ENCODE measurements around the gene CYBA.
A peak's percentile ranks its signal among the peaks of the same experiment; 100 is the strongest.

The CYBA gene

GRCh38 chr16:88650749-88651275 lies at the start of gene CYBA:
Gene CYBA, minus strand, starts transcription at chr16:88651053. Its CDS starts 40 bp downstream, at chr16:88651013.
- DNase-seq (ENCODE audit: low spot score) = peak; percentile 88

GRCh38 chr16:88700322-88700635 lies 49.4 kb upstream of the CYBA start:
- DNase-seq (ENCODE audit: low spot score) = no peak

- no peak for DNase-seq (ENCODE audit: low spot score)
These were observed 48.3 kb upstream of the CYBA start for GRCh38 chr16:88699180-88699579.

GRCh38 chr16:88698646-88699045 lies 47.8 kb upstream of the CYBA start:
- DNase-seq (ENCODE audit: low spot score) = no peak

GRCh38 chr16:88697831-88698615 lies 47.2 kb upstream of the CYBA start:
- DNase-seq (ENCODE audit: low spot score) = no peak

GRCh38 chr16:88697116-88697830 lies 46.4 kb upstream of the CYBA start:
- DNase-seq (ENCODE audit: low spot score) = no peak

GRCh38 chr16:88696441-88696840 lies 45.6 kb upstream of the CYBA start:
- no peak for DNase-seq (ENCODE audit: low spot score)

GRCh38 chr16:88695753-88696152 lies 44.9 kb upstream of the CYBA start:
- DNase-seq (ENCODE audit: low spot score) = no peak

GRCh38 chr16:88695218-88695617 lies 44.4 kb upstream of the CYBA start:
- no peak for DNase-seq (ENCODE audit: low spot score)

- DNase-seq (ENCODE audit: low spot score) = no peak
These were observed 43.6 kb upstream of the CYBA start for GRCh38 chr16:88694221-88695087.

GRCh38 chr16:88693420-88694177 lies 42.7 kb upstream of the CYBA start:
- DNase-seq (ENCODE audit: low spot score) = no peak

GRCh38 chr16:88692861-88693260 lies 42.0 kb upstream of the CYBA start:
- no peak for DNase-seq (ENCODE audit: low spot score)

GRCh38 chr16:88691924-88692560 lies 41.2 kb upstream of the CYBA start:
- no peak for DNase-seq (ENCODE audit: low spot score)

GRCh38 chr16:88691129-88691813 lies 40.4 kb upstream of the CYBA start:
- DNase-seq (ENCODE audit: low spot score) = no peak

- DNase-seq (ENCODE audit: low spot score) = no peak
These were observed 39.7 kb upstream of the CYBA start for GRCh38 chr16:88690341-88691128.

- no peak for DNase-seq (ENCODE audit: low spot score)
These were observed 37.3 kb upstream of the CYBA start for GRCh38 chr16:88688013-88688778.

- no peak for DNase-seq (ENCODE audit: low spot score)
These were observed 36.8 kb upstream of the CYBA start for GRCh38 chr16:88687676-88688012.

GRCh38 chr16:88687254-88687576 lies 36.4 kb upstream of the CYBA start:
- no peak for DNase-seq (ENCODE audit: low spot score)
